ENCODE data around the gene PCLO.
"Not testable (repeated sequence)": the region's sequence is repeated elsewhere in the genome, so short reads cannot be mapped to it uniquely, and the experiment has no call there.

The PCLO gene

GRCh38 chr7:83130623-83131545 lies 31.8 kb downstream of the PCLO start:
- no peak for DNase-seq

- no peak for DNase-seq
These were observed 32.5 kb downstream of the PCLO start for GRCh38 chr7:83130191-83130590.

- no peak for DNase-seq
These were observed 43.2 kb downstream of the PCLO start for GRCh38 chr7:83119494-83119893.

- no peak for DNase-seq
These were observed 43.7 kb downstream of the PCLO start for GRCh38 chr7:83119026-83119382.

- no peak for DNase-seq
These were observed 44.2 kb downstream of the PCLO start for GRCh38 chr7:83118347-83119025.

GRCh38 chr7:83117466-83117865 lies 45.2 kb downstream of the PCLO start:
- DNase-seq = no peak

GRCh38 chr7:83111391-83111790 lies 51.3 kb downstream of the PCLO start:
- no peak for DNase-seq

GRCh38 chr7:83109352-83109751 lies 53.3 kb downstream of the PCLO start:
- no peak for DNase-seq

GRCh38 chr7:83105948-83106347 lies 56.7 kb downstream of the PCLO start:
- DNase-seq = no peak

- DNase-seq = no peak
These were observed 57.6 kb downstream of the PCLO start for GRCh38 chr7:83105063-83105462.

- DNase-seq = no peak
These were observed 61.2 kb downstream of the PCLO start for GRCh38 chr7:83101530-83101929.

GRCh38 chr7:83096065-83096580 lies 66.6 kb downstream of the PCLO start:
- no peak for DNase-seq

- DNase-seq = no peak
These were observed 77.4 kb downstream of the PCLO start for GRCh38 chr7:83085299-83085698.

GRCh38 chr7:83079879-83080278 lies 82.8 kb downstream of the PCLO start:
- DNase-seq = not testable (repeated sequence)

- DNase-seq = no peak
These were observed 85.4 kb downstream of the PCLO start for GRCh38 chr7:83077328-83077727.

GRCh38 chr7:83072576-83073517 lies 89.8 kb downstream of the PCLO start:
- DNase-seq = no peak

- DNase-seq = no peak
These were observed 97.0 kb downstream of the PCLO start for GRCh38 chr7:83065714-83066113.

- no peak for DNase-seq
These were observed 102.5 kb downstream of the PCLO start for GRCh38 chr7:83060218-83060617.

- no peak for DNase-seq
These were observed 104.0 kb downstream of the PCLO start for GRCh38 chr7:83058667-83059066.

- no peak for DNase-seq
These were observed 107.5 kb downstream of the PCLO start for GRCh38 chr7:83055197-83055596.

- no peak for DNase-seq
These were observed 108.2 kb downstream of the PCLO start for GRCh38 chr7:83054472-83054871.

GRCh38 chr7:83053965-83054364 lies 108.7 kb downstream of the PCLO start:
- DNase-seq = no peak

- DNase-seq = no peak
These were observed 122.2 kb downstream of the PCLO start for GRCh38 chr7:83040484-83040883.
